Measurements from ENCODE around the gene ART4.

ART4 gene

DNA sequence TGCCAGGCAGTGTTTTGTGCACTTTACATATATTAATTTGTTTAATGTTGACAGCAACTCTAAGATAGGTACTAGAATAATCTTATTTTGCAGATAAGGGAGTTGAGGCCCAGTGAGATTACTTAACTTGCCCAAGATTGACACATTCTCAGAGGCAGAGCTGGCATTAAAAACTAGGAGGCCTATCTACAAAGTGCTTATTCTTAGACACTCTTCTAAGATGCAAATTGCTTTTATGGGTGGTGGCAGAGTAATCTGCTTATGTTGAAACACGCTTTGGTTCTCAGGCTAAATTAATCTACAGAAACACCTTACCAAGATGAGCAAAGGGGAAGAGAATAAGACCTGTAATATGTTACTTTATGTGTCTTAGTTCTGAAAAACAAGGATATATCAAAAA is 35.2 kb upstream of the ART4 start:
- TF ChIP-seq, protein P1, sequence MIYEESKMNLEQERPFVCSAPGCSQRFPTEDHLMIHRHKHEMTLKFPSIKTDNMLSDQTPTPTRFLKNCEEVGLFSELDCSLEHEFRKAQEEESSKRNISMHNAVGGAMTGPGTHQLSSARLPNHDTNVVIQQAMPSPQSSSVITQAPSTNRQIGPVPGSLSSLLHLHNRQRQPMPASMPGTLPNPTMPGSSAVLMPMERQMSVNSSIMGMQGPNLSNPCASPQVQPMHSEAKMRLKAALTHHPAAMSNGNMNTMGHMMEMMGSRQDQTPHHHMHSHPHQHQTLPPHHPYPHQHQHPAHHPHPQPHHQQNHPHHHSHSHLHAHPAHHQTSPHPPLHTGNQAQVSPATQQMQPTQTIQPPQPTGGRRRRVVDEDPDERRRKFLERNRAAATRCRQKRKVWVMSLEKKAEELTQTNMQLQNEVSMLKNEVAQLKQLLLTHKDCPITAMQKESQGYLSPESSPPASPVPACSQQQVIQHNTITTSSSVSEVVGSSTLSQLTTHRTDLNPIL (CRISPR knock-in tag; IDR thresholded peaks at IDR 0.05; ENCODE audit: low read depth), result no peak
- peak; percentile 16; the same call in 1 of the 2 replicates for TF ChIP-seq ISL1 (CRISPR knock-in tag; IDR thresholded peaks at IDR 0.05)
- no peak for ATAC-seq

DNA sequence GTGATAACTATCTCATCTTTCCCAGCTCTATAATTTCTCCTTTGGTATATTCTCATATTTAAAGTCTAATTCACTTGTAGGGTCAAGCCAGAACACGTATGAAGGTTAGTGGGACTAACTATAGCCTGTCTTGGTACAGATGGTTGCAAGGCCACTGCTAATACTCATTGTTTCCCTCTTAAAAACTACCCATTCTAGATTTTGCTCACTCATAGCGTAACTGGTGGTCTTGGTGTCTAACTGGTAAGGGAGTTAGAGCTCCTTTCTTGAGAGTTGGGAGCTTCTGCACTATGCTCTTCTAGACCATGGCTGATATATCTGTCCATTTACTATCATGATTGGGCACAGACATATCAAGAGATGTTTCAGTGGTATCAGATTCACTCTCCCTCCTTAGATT is 33.5 kb upstream of the ART4 start:
- TF ChIP-seq OSR1 (CRISPR knock-in tag; IDR thresholded peaks at IDR 0.05) (no peak), ZNF8 (CRISPR knock-in tag; IDR thresholded peaks at IDR 0.05) (no peak), ISL1 (CRISPR knock-in tag; IDR thresholded peaks at IDR 0.05) (no peak), TOX (CRISPR knock-in tag; IDR thresholded peaks at IDR 0.05; ENCODE audit: borderline replicate concordance) (no peak), BACH2 (CRISPR knock-in tag; IDR thresholded peaks at IDR 0.05; ENCODE audit: borderline replicate concordance) (no peak), PPARA (CRISPR knock-in tag; IDR thresholded peaks at IDR 0.05; ENCODE audit: borderline replicate concordance) (no peak), ARNTL (CRISPR knock-in tag; IDR thresholded peaks at IDR 0.05; ENCODE audit: borderline replicate concordance, low read depth) (no peak), GLIS3 (CRISPR knock-in tag; IDR thresholded peaks at IDR 0.05) (no peak), TCF4 (CRISPR knock-in tag; IDR thresholded peaks at IDR 0.05; ENCODE audit: borderline replicate concordance) (no peak), ZFP30 (CRISPR knock-in tag; IDR thresholded peaks at IDR 0.05) (no peak), ZNF565 (CRISPR knock-in tag; conservative IDR thresholded peaks at IDR 0.05; ENCODE audit: low read depth) (no peak)
- TF ChIP-seq, protein P2, sequence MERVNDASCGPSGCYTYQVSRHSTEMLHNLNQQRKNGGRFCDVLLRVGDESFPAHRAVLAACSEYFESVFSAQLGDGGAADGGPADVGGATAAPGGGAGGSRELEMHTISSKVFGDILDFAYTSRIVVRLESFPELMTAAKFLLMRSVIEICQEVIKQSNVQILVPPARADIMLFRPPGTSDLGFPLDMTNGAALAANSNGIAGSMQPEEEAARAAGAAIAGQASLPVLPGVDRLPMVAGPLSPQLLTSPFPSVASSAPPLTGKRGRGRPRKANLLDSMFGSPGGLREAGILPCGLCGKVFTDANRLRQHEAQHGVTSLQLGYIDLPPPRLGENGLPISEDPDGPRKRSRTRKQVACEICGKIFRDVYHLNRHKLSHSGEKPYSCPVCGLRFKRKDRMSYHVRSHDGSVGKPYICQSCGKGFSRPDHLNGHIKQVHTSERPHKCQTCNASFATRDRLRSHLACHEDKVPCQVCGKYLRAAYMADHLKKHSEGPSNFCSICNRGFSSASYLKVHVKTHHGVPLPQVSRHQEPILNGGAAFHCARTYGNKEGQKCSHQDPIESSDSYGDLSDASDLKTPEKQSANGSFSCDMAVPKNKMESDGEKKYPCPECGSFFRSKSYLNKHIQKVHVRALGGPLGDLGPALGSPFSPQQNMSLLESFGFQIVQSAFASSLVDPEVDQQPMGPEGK (CRISPR knock-in tag; IDR thresholded peaks at IDR 0.05; ENCODE audit: borderline replicate concordance), result no peak
- TF ChIP-seq, protein P1 (CRISPR knock-in tag; IDR thresholded peaks at IDR 0.05; ENCODE audit: low read depth), result no peak
- TF ChIP-seq, protein P3, sequence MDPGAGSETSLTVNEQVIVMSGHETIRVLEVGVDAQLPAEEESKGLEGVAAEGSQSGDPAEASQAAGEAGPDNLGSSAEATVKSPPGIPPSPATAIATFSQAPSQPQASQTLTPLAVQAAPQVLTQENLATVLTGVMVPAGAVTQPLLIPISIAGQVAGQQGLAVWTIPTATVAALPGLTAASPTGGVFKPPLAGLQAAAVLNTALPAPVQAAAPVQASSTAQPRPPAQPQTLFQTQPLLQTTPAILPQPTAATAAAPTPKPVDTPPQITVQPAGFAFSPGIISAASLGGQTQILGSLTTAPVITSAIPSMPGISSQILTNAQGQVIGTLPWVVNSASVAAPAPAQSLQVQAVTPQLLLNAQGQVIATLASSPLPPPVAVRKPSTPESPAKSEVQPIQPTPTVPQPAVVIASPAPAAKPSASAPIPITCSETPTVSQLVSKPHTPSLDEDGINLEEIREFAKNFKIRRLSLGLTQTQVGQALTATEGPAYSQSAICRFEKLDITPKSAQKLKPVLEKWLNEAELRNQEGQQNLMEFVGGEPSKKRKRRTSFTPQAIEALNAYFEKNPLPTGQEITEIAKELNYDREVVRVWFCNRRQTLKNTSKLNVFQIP (CRISPR knock-in tag; IDR thresholded peaks at IDR 0.05; ENCODE audit: borderline replicate concordance, low read depth), result no peak
- ATAC-seq, result no peak

DNA sequence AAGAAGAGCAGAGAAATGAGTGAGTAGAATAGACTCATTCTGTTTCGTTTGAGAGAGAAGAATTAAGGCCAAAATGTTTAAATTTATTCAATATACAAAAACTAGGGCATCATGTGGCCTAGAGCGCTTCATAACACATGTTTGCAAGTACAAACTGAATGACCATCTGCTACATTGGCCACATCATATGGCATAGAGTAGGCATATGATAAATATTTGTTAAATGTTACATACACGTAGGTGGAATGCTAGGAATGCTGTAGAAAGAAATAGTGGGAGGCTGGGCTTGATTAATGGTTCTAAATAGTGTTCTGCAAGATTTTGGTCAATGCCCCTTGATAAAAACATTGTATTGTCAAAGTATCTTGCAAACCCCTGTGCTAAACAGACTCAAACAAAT is 31.6 kb upstream of the ART4 start:
- no peak for TF ChIP-seq PPARA (CRISPR knock-in tag; IDR thresholded peaks at IDR 0.05; ENCODE audit: borderline replicate concordance)
- TF ChIP-seq, protein P4, sequence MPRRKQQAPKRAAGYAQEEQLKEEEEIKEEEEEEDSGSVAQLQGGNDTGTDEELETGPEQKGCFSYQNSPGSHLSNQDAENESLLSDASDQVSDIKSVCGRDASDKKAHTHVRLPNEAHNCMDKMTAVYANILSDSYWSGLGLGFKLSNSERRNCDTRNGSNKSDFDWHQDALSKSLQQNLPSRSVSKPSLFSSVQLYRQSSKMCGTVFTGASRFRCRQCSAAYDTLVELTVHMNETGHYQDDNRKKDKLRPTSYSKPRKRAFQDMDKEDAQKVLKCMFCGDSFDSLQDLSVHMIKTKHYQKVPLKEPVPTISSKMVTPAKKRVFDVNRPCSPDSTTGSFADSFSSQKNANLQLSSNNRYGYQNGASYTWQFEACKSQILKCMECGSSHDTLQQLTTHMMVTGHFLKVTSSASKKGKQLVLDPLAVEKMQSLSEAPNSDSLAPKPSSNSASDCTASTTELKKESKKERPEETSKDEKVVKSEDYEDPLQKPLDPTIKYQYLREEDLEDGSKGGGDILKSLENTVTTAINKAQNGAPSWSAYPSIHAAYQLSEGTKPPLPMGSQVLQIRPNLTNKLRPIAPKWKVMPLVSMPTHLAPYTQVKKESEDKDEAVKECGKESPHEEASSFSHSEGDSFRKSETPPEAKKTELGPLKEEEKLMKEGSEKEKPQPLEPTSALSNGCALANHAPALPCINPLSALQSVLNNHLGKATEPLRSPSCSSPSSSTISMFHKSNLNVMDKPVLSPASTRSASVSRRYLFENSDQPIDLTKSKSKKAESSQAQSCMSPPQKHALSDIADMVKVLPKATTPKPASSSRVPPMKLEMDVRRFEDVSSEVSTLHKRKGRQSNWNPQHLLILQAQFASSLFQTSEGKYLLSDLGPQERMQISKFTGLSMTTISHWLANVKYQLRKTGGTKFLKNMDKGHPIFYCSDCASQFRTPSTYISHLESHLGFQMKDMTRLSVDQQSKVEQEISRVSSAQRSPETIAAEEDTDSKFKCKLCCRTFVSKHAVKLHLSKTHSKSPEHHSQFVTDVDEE (CRISPR knock-in tag; IDR thresholded peaks at IDR 0.05), result no peak
- no peak for TF ChIP-seq TOX (CRISPR knock-in tag; IDR thresholded peaks at IDR 0.05; ENCODE audit: borderline replicate concordance)
- TF ChIP-seq, protein P1 (CRISPR knock-in tag; IDR thresholded peaks at IDR 0.05; ENCODE audit: low read depth), result no peak
- no peak for TF ChIP-seq SNAI2 (CRISPR knock-in tag; IDR thresholded peaks at IDR 0.05)
- no peak for TF ChIP-seq ZC3H10 (CRISPR knock-in tag; IDR thresholded peaks at IDR 0.05)
- ATAC-seq, result peak; percentile 44; the same call in 1 of the 3 replicates

Measured in SK-N-SH treated with all-trans-retinoic acid at 6 μM for 48 hours (cell line).